SK-N-DZ (cell line): ENCODE results near the gene FILIP1.
"Not testable (repeated sequence)": the region's sequence is repeated elsewhere in the genome, so short reads cannot be mapped to it uniquely, and the experiment has no call there.

Experiments
- DNase-seq: peaks from one replicate; pipeline ENCODE4 v3.0.0-alpha.2; 2015; ENCODE audit warnings: low spot score

FILIP1 gene

GRCh38 chr6:75419980-75420379 is 73.6 kb downstream of the FILIP1 start:
- DNase-seq, result no peak

- no peak for DNase-seq
These were observed 74.2 kb downstream of the FILIP1 start for GRCh38 chr6:75419416-75419815.

GRCh38 chr6:75418233-75418632 is 75.4 kb downstream of the FILIP1 start:
- no peak for DNase-seq

- DNase-seq, result no peak
These were observed 77.2 kb downstream of the FILIP1 start for GRCh38 chr6:75416443-75416842.

- no peak for DNase-seq
These were observed 77.8 kb downstream of the FILIP1 start for GRCh38 chr6:75415804-75416203.

GRCh38 chr6:75414445-75415021 is 79.1 kb downstream of the FILIP1 start:
- no peak for DNase-seq

- no peak for DNase-seq
These were observed 80.5 kb downstream of the FILIP1 start for GRCh38 chr6:75412969-75413662.

- DNase-seq, result not testable (repeated sequence)
These were observed 83.0 kb downstream of the FILIP1 start for GRCh38 chr6:75410564-75410963.

GRCh38 chr6:75409928-75410327 is 83.7 kb downstream of the FILIP1 start:
- no peak for DNase-seq

- no peak for DNase-seq
These were observed 84.3 kb downstream of the FILIP1 start for GRCh38 chr6:75409286-75409685.

- no peak for DNase-seq
These were observed 90.0 kb downstream of the FILIP1 start for GRCh38 chr6:75403563-75404080.

GRCh38 chr6:75402296-75402695 is 91.3 kb downstream of the FILIP1 start:
- DNase-seq, result no peak

GRCh38 chr6:75397656-75398465 is 95.7 kb downstream of the FILIP1 start:
- DNase-seq, result no peak

GRCh38 chr6:75397171-75397570 is 96.4 kb downstream of the FILIP1 start:
- no peak for DNase-seq

- DNase-seq, result peak; percentile 77
These were observed 97.4 kb downstream of the FILIP1 start for GRCh38 chr6:75396005-75396800.

- DNase-seq, result no peak
These were observed 99.8 kb downstream of the FILIP1 start for GRCh38 chr6:75393806-75394205.

- no peak for DNase-seq
These were observed 102.3 kb downstream of the FILIP1 start for GRCh38 chr6:75391276-75391675.

GRCh38 chr6:75386050-75386770 is 107.4 kb downstream of the FILIP1 start:
- no peak for DNase-seq

- peak; percentile 69 for DNase-seq
These were observed 109.5 kb downstream of the FILIP1 start for GRCh38 chr6:75384116-75384515.

GRCh38 chr6:75382634-75382900 is 111.0 kb downstream of the FILIP1 start:
- no peak for DNase-seq
